GM18909 (cell line): ENCODE results near the gene INPP5A.
A peak's percentile ranks its signal among the peaks of the same experiment; 100 is the strongest.
"Not testable (repeated sequence)": the region's sequence is repeated elsewhere in the genome, so short reads cannot be mapped to it uniquely, and the experiment has no call there.

Experiments
- ATAC-seq: cut with Tn5 transposase; IDR thresholded peaks from one replicate; pipeline ENCODE4 v1.9.1; 2021; ENCODE audit warnings: mild to moderate bottlenecking; ENCODE audit not compliant: unreplicated experiment, poor library complexity

The INPP5A gene

GRCh38 chr10:132558516-132559413 lies 21.2 kb downstream of the INPP5A start:
- no peak for ATAC-seq

GRCh38 chr10:132559538-132559937 lies 22.0 kb downstream of the INPP5A start:
- no peak for ATAC-seq

- ATAC-seq, result no peak
Observed at GRCh38 chr10:132560241-132560731, 22.7 kb downstream of the INPP5A start.

- no peak for ATAC-seq
Observed at GRCh38 chr10:132562177-132562915, 24.8 kb downstream of the INPP5A start.

GRCh38 chr10:132562916-132563456 lies 25.4 kb downstream of the INPP5A start:
- no peak for ATAC-seq

- ATAC-seq, result peak; percentile 85
Observed at GRCh38 chr10:132563485-132564248, 26.1 kb downstream of the INPP5A start.

GRCh38 chr10:132564249-132564605 lies 26.6 kb downstream of the INPP5A start:
- ATAC-seq, result no peak

- ATAC-seq, result no peak
Observed at GRCh38 chr10:132564690-132565089, 27.1 kb downstream of the INPP5A start.

- ATAC-seq, result no peak
Observed at GRCh38 chr10:132565516-132566209, 28.1 kb downstream of the INPP5A start.

GRCh38 chr10:132566892-132567291 lies 29.3 kb downstream of the INPP5A start:
- ATAC-seq, result no peak

GRCh38 chr10:132570265-132570664 lies 32.7 kb downstream of the INPP5A start:
- no peak for ATAC-seq

- ATAC-seq, result peak; percentile 55
Observed at GRCh38 chr10:132570771-132571649, 33.4 kb downstream of the INPP5A start.

GRCh38 chr10:132571650-132572544 lies 34.3 kb downstream of the INPP5A start:
- peak; percentile 75 for ATAC-seq

- ATAC-seq, result no peak
Observed at GRCh38 chr10:132572545-132572937, 35.0 kb downstream of the INPP5A start.

- not testable (repeated sequence) for ATAC-seq
Observed at GRCh38 chr10:132572946-132573345, 35.4 kb downstream of the INPP5A start.

GRCh38 chr10:132574288-132574687 lies 36.7 kb downstream of the INPP5A start:
- no peak for ATAC-seq

GRCh38 chr10:132574783-132575319 lies 37.3 kb downstream of the INPP5A start:
- no peak for ATAC-seq
